Breast epithelium (tissue), 3 donors: ENCODE results near the gene FAM114A1.

Experiments
- CTCF ChIP-seq, 3 donors: fragments of 450-650 bp; IDR thresholded peaks; one replicate each; pipeline ENCODE4 v1.5.1; 2016 to 2017; ENCODE audit warnings: antibody characterized with exemption in 3 of 3, mild to moderate bottlenecking in 3 of 3, moderate library complexity in 3 of 3
- POLR2A ChIP-seq: fragments of 450-650 bp; IDR thresholded peaks from one replicate; pipeline ENCODE4 v1.6.1; 2016; ENCODE audit warnings: antibody characterized with exemption, mild to moderate bottlenecking, moderate library complexity

- no peak for TF ChIP-seq CTCF (IDR thresholded peaks at IDR 0.05)
- TF ChIP-seq POLR2A = no peak
Measured at GRCh38 chr4:38930707-38931106, 63.1 kb downstream of the FAM114A1 start.
